ENCODE results near the gene ERVH48-1.

DNA sequence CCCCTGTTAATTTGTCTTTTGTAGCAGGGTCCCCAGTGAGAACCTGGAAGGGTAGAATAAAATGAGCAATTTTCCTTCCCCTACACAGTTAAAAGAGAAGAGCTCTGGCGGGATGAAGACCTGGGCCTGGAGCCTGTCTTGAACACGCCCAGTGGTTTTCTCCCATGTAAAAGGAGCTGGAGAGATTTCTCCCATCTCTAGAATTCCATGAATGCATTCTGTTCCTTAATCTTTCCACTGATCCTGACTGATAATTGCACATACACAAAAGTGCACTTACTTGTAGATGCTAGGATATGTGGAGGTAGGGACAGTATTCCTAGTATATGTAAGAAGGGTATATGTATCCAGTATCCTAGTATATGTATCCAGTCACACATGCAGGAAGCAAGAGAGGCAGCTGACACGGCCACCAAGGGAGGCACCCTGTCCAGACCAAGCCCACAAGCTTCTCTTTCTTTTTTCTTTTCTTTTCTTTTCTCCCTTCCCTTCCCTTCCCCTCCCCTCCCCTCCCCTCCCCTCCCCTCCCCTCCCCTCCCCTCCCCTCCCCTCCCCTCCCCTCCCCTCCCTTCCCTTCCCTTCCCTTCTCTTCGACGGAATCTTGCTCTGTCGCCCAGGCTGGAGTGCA is 37.1 kb upstream of the ERVH48-1 start:
- no peak for TF ChIP-seq EZH2 (IDR thresholded peaks at IDR 0.05; ENCODE audit: borderline replicate concordance)
- TF ChIP-seq, protein P1, sequence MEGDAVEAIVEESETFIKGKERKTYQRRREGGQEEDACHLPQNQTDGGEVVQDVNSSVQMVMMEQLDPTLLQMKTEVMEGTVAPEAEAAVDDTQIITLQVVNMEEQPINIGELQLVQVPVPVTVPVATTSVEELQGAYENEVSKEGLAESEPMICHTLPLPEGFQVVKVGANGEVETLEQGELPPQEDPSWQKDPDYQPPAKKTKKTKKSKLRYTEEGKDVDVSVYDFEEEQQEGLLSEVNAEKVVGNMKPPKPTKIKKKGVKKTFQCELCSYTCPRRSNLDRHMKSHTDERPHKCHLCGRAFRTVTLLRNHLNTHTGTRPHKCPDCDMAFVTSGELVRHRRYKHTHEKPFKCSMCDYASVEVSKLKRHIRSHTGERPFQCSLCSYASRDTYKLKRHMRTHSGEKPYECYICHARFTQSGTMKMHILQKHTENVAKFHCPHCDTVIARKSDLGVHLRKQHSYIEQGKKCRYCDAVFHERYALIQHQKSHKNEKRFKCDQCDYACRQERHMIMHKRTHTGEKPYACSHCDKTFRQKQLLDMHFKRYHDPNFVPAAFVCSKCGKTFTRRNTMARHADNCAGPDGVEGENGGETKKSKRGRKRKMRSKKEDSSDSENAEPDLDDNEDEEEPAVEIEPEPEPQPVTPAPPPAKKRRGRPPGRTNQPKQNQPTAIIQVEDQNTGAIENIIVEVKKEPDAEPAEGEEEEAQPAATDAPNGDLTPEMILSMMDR (IDR thresholded peaks at IDR 0.05; ENCODE audit: poor library complexity), result no peak

Data from hepatocyte (in vitro differentiated cells).